ENCODE results near the gene LPP. TPM values are rescaled to one million over a fixed set of nuclear protein-coding genes. Genes with fewer than 3 reads are reported as not detected.

Gene LPP
- total and polyA plus RNA-seq, 2 of the 13 experiments (the other 11 are each of a cell fraction or from before 2014, with no cell fraction given): 19.2 to 29.9 TPM

DNA sequence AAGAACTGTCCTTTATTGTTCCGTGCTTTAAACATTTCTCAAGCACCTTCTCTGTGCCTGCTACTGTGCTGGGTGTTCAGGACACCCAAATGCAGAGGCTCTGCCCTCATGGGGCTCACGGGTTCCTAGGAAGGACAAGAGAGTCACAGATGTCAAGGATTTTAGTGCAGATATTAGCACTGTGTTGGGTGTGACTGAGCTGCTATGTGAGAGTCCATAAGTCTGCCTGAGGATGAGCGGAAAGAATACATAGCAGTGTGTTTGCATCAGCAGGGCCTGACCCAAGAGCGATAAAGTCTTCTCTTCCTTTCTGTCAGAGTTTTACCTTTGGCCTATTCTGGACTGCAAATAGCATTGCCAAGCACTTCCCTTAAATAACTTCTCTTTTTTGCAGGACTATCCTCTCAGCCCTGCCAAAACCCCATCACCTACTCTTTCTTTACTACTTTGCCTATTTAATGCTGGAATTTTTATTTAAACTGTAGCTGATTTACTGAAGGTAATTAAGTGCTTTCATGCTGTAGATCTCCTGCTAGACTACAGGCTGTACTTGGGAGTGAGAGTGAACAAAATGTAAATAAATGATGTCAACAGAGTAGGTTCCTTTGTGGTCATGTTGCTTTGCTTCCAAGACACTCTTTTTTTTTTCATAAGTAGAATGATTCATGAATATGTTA, 558.4 kb downstream of the LPP start (continued):
- TF ChIP-seq ZNF512B (CRISPR knock-in tag; IDR thresholded peaks at IDR 0.05; ENCODE audit: borderline replicate concordance) (no peak), NFE2L1 (CRISPR knock-in tag; IDR thresholded peaks at IDR 0.05; ENCODE audit: borderline replicate concordance) (no peak), RNF219 (CRISPR knock-in tag; IDR thresholded peaks at IDR 0.05) (no peak), PAX8 (CRISPR knock-in tag; IDR thresholded peaks at IDR 0.05; ENCODE audit: borderline replicate concordance) (no peak), CREM (IDR thresholded peaks at IDR 0.05) (no peak), CREM (CRISPR knock-in tag; IDR thresholded peaks at IDR 0.05) (no peak), ZFP90 (CRISPR knock-in tag; IDR thresholded peaks at IDR 0.05; ENCODE audit: borderline replicate concordance) (no peak), CBFB (CRISPR knock-in tag; IDR thresholded peaks at IDR 0.05) (0 out of 2 replicates have a peak, but pooled peaks have one; percentile 28), PCBP2 (optimal IDR thresholded peaks at IDR 0.05; ENCODE audit: low read depth, low read length, poor library complexity, severe bottlenecking) (no peak), HOXA5 (CRISPR knock-in tag; IDR thresholded peaks at IDR 0.05) (no peak), ZNF333 (CRISPR knock-in tag; IDR thresholded peaks at IDR 0.05; ENCODE audit: borderline replicate concordance) (no peak), ZNF496 (CRISPR knock-in tag; IDR thresholded peaks at IDR 0.05; ENCODE audit: insufficient replicate concordance) (no peak), DNMT1 (CRISPR knock-in tag; IDR thresholded peaks at IDR 0.05) (no peak), MIER3 (CRISPR knock-in tag; IDR thresholded peaks at IDR 0.05; ENCODE audit: borderline replicate concordance) (no peak), ARNT2 (CRISPR knock-in tag; IDR thresholded peaks at IDR 0.05; ENCODE audit: low read depth) (no peak), HNRNPH1 (optimal IDR thresholded peaks at IDR 0.05; ENCODE audit: low read depth, low read length) (no peak), MIXL1 (CRISPR knock-in tag; IDR thresholded peaks at IDR 0.05) (0 out of 2 replicates have a peak, but pooled peaks have one; percentile 50), HHEX (CRISPR knock-in tag; IDR thresholded peaks at IDR 0.05) (no peak)
- TF ChIP-seq, protein P1, sequence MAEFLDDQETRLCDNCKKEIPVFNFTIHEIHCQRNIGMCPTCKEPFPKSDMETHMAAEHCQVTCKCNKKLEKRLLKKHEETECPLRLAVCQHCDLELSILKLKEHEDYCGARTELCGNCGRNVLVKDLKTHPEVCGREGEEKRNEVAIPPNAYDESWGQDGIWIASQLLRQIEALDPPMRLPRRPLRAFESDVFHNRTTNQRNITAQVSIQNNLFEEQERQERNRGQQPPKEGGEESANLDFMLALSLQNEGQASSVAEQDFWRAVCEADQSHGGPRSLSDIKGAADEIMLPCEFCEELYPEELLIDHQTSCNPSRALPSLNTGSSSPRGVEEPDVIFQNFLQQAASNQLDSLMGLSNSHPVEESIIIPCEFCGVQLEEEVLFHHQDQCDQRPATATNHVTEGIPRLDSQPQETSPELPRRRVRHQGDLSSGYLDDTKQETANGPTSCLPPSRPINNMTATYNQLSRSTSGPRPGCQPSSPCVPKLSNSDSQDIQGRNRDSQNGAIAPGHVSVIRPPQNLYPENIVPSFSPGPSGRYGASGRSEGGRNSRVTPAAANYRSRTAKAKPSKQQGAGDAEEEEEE (CRISPR knock-in tag; IDR thresholded peaks at IDR 0.05; ENCODE audit: borderline replicate concordance): no peak
- TF ChIP-seq, protein P2, sequence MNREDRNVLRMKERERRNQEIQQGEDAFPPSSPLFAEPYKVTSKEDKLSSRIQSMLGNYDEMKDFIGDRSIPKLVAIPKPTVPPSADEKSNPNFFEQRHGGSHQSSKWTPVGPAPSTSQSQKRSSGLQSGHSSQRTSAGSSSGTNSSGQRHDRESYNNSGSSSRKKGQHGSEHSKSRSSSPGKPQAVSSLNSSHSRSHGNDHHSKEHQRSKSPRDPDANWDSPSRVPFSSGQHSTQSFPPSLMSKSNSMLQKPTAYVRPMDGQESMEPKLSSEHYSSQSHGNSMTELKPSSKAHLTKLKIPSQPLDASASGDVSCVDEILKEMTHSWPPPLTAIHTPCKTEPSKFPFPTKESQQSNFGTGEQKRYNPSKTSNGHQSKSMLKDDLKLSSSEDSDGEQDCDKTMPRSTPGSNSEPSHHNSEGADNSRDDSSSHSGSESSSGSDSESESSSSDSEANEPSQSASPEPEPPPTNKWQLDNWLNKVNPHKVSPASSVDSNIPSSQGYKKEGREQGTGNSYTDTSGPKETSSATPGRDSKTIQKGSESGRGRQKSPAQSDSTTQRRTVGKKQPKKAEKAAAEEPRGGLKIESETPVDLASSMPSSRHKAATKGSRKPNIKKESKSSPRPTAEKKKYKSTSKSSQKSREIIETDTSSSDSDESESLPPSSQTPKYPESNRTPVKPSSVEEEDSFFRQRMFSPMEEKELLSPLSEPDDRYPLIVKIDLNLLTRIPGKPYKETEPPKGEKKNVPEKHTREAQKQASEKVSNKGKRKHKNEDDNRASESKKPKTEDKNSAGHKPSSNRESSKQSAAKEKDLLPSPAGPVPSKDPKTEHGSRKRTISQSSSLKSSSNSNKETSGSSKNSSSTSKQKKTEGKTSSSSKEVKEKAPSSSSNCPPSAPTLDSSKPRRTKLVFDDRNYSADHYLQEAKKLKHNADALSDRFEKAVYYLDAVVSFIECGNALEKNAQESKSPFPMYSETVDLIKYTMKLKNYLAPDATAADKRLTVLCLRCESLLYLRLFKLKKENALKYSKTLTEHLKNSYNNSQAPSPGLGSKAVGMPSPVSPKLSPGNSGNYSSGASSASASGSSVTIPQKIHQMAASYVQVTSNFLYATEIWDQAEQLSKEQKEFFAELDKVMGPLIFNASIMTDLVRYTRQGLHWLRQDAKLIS (CRISPR knock-in tag; IDR thresholded peaks at IDR 0.05): no peak
